ENCODE measurements around the gene MATCAP1. TPM values are rescaled to one million over a fixed set of nuclear protein-coding genes. Genes with fewer than 3 reads are reported as not detected.
A peak's percentile ranks its signal among the peaks of the same experiment; 100 is the strongest.

The MATCAP1 gene
- total and polyA plus RNA-seq, 2 of the 13 experiments (the other 11 are each of a cell fraction or from before 2014, with no cell fraction given) = 11.2 to 24.5 TPM

DNA sequence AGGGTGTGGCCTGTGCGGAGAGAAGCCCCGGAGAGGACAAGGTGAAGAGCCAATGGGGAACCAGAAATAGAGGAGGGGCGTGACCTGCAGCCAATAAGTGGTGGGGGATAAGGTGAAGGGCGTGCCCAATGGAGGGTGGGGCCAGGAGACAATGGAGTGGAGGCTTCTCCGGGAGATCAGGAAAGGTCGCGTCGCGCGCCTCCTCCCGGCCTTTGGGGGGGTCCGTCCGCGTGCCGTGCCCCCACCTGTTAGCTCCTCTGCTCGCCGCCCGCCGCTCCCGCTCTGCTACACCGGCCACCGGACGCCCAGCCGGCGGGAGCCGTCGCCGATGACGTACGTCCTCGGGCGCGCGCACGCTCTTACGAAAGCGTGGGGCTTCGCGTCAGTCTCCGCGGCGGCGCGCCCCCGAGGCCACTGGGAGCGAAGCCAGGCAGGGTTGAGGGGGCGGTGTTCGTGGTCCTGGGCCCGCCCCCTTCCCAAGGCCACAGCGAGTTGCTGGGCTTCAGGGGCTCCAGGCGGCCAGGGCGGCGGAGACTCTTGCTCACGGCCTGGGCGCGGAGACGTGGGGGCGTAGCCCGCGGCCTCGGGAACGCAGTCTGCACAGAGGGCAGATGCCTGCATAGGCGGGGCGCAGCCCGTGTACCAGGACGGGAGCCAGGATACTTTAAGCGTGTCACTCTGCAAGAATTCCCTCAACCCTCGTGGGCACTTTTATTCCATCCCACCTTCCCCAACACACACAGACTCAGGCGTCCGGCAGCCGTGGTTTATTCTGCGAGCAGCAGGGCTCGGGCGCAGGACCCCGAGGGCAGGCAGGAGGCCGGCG lies at the start of gene MATCAP1 (continued):
- TF ChIP-seq JDP2 (CRISPR knock-in tag; IDR thresholded peaks at IDR 0.05; ENCODE audit: borderline replicate concordance) = no peak
- TF ChIP-seq FOSL1 (CRISPR knock-in tag; IDR thresholded peaks at IDR 0.05; ENCODE audit: borderline replicate concordance) = no peak
- TF ChIP-seq, protein P1, sequence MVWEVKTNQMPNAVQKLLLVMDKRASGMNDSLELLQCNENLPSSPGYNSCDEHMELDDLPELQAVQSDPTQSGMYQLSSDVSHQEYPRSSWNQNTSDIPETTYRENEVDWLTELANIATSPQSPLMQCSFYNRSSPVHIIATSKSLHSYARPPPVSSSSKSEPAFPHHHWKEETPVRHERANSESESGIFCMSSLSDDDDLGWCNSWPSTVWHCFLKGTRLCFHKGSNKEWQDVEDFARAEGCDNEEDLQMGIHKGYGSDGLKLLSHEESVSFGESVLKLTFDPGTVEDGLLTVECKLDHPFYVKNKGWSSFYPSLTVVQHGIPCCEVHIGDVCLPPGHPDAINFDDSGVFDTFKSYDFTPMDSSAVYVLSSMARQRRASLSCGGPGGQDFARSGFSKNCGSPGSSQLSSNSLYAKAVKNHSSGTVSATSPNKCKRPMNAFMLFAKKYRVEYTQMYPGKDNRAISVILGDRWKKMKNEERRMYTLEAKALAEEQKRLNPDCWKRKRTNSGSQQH (CRISPR knock-in tag; IDR thresholded peaks at IDR 0.05; ENCODE audit: low read depth) = peak; percentile 96; the same call in 1 of the 2 replicates
- TF ChIP-seq MTF1 (CRISPR knock-in tag; IDR thresholded peaks at IDR 0.05) = no peak
- TF ChIP-seq HDAC2 (CRISPR knock-in tag; IDR thresholded peaks at IDR 0.05) = peak; percentile 71
- TF ChIP-seq NR1H2 (CRISPR knock-in tag; IDR thresholded peaks at IDR 0.05; ENCODE audit: borderline replicate concordance, low read depth) = no peak
- TF ChIP-seq ZNF761 (CRISPR knock-in tag; conservative IDR thresholded peaks at IDR 0.05) = peak; percentile 72; the same call in 1 of the 2 replicates
- TF ChIP-seq, protein P2, sequence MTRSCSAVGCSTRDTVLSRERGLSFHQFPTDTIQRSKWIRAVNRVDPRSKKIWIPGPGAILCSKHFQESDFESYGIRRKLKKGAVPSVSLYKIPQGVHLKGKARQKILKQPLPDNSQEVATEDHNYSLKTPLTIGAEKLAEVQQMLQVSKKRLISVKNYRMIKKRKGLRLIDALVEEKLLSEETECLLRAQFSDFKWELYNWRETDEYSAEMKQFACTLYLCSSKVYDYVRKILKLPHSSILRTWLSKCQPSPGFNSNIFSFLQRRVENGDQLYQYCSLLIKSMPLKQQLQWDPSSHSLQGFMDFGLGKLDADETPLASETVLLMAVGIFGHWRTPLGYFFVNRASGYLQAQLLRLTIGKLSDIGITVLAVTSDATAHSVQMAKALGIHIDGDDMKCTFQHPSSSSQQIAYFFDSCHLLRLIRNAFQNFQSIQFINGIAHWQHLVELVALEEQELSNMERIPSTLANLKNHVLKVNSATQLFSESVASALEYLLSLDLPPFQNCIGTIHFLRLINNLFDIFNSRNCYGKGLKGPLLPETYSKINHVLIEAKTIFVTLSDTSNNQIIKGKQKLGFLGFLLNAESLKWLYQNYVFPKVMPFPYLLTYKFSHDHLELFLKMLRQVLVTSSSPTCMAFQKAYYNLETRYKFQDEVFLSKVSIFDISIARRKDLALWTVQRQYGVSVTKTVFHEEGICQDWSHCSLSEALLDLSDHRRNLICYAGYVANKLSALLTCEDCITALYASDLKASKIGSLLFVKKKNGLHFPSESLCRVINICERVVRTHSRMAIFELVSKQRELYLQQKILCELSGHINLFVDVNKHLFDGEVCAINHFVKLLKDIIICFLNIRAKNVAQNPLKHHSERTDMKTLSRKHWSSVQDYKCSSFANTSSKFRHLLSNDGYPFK (CRISPR knock-in tag; IDR thresholded peaks at IDR 0.05; ENCODE audit: borderline replicate concordance) = peak; percentile 85; the same call in 1 of the 2 replicates
- TF ChIP-seq ETV5 (CRISPR knock-in tag; IDR thresholded peaks at IDR 0.05; ENCODE audit: borderline replicate concordance) = peak; percentile 40; the same call in 1 of the 2 replicates
- no peak; the same call in 1 of the 2 replicates for TF ChIP-seq ZNF430 (CRISPR knock-in tag; IDR thresholded peaks at IDR 0.05)
- TF ChIP-seq KMT2A (CRISPR knock-in tag; IDR thresholded peaks at IDR 0.05) = peak; percentile 63
- 0 out of 2 replicates have a peak, but pooled peaks have one; percentile 76 for TF ChIP-seq ZBTB3 (CRISPR knock-in tag; IDR thresholded peaks at IDR 0.05; ENCODE audit: borderline replicate concordance, low read depth)
- TF ChIP-seq YEATS4 (CRISPR knock-in tag; IDR thresholded peaks at IDR 0.05; ENCODE audit: borderline replicate concordance) = peak; percentile 90; the same call in 1 of the 2 replicates
- no peak for TF ChIP-seq HMG20A (CRISPR knock-in tag; IDR thresholded peaks at IDR 0.05; ENCODE audit: borderline replicate concordance)
- TF ChIP-seq SNAPC4 (CRISPR knock-in tag; IDR thresholded peaks at IDR 0.05) = no peak
- TF ChIP-seq ETV6 (CRISPR knock-in tag; conservative IDR thresholded peaks at IDR 0.05) = no peak; the same call in 1 of the 2 replicates

Data from HepG2 (cell line).